Liver (tissue), 9 donors: ENCODE data around the gene RBM28. TPM values are rescaled to one million over a fixed set of nuclear protein-coding genes. Genes with fewer than 3 reads are reported as not detected.

ENCODE experiments used
- DNase-seq: peaks from one replicate; pipeline ENCODE4 v3.0.0-alpha.2; 2017; ENCODE audit warnings: low spot score
- H3K27ac ChIP-seq, 2 donors: one replicate each; pipeline ENCODE4 v1.7.0; 2013; ENCODE audit warnings: inconsistent platforms in 2 of 2, low read length in 2 of 2, control low read depth in 1 of 2, low read depth in 1 of 2, mild to moderate bottlenecking in 1 of 2
- H3K27me3 ChIP-seq, 4 donors: one replicate each; pipeline versions ENCODE4 v1.6.1 to v1.7.0; 2013; ENCODE audit warnings: low read length in 3 of 4, inconsistent platforms in 1 of 4, mild to moderate bottlenecking in 1 of 4, moderate library complexity in 1 of 4; ENCODE audit not compliant: control insufficient read depth in 4 of 4, insufficient read depth in 4 of 4
- H3K36me3 ChIP-seq, 4 donors: one replicate each; pipeline versions ENCODE4 v1.6.1 to v1.7.0; 2013; ENCODE audit warnings: low read length in 3 of 4, mild to moderate bottlenecking in 3 of 4, low read depth in 1 of 4, moderate library complexity in 1 of 4; ENCODE audit not compliant: control insufficient read depth in 4 of 4, insufficient read depth in 3 of 4
- H3K4me1 ChIP-seq, 4 donors: one replicate each; pipeline versions ENCODE4 v1.6.1 to v1.7.0; 2013; ENCODE audit warnings: low read length in 3 of 4, mild to moderate bottlenecking in 3 of 4, moderate library complexity in 1 of 4; ENCODE audit not compliant: control insufficient read depth in 4 of 4, insufficient read depth in 4 of 4
- H3K4me3 ChIP-seq, 3 donors: one replicate each; pipeline versions ENCODE4 v1.6.1 to v1.7.0; 2013; ENCODE audit warnings: low read length in 3 of 3, control low read depth in 1 of 3, low read depth in 1 of 3, mild to moderate bottlenecking in 1 of 3
- H3K9ac ChIP-seq, 2 donors: one replicate each; pipeline ENCODE4 v1.7.0; 2013; ENCODE audit warnings: low read length in 2 of 2, mild to moderate bottlenecking in 2 of 2, moderate library complexity in 2 of 2, control low read depth in 1 of 2, low read depth in 1 of 2
- H3K9me3 ChIP-seq, 4 donors: one replicate each; pipeline versions ENCODE4 v1.6.1 to v1.7.0; 2013; ENCODE audit warnings: low read length in 3 of 4; ENCODE audit not compliant: control insufficient read depth in 4 of 4
- EGR1 ChIP-seq, 2 donors: IDR thresholded peaks; 2 replicates each; pipeline ENCODE4 v1.6.1; 2016 to 2018; ENCODE audit warnings: antibody characterized with exemption in 2 of 2, low read depth in 2 of 2
- FOXA1 ChIP-seq: IDR thresholded peaks from 2 replicates; pipeline ENCODE4 v1.6.1; 2016; ENCODE audit warnings: antibody characterized with exemption
- FOXA2 ChIP-seq: IDR thresholded peaks from 2 replicates; pipeline ENCODE4 v1.6.1; 2016; ENCODE audit warnings: antibody characterized with exemption
- GABPA ChIP-seq, 2 donors: IDR thresholded peaks in 1 of 2; conservative IDR thresholded peaks in 1 of 2; 2 replicates each; pipeline ENCODE4 v1.6.1; 2016; ENCODE audit warnings: antibody characterized with exemption in 2 of 2, mild to moderate bottlenecking in 1 of 2, moderate library complexity in 1 of 2
- HNF4A ChIP-seq, 2 donors: conservative IDR thresholded peaks; 2 replicates each; pipeline ENCODE4 v1.6.1; 2016; ENCODE audit warnings: antibody characterized with exemption in 2 of 2, mild to moderate bottlenecking in 2 of 2
- HNF4G ChIP-seq: IDR thresholded peaks from 2 replicates; pipeline ENCODE4 v1.6.1; 2016; ENCODE audit warnings: antibody characterized with exemption
- JUND ChIP-seq, 2 donors: IDR thresholded peaks; 2 replicates each; pipeline ENCODE4 v1.6.1; 2016; ENCODE audit warnings: antibody characterized with exemption in 2 of 2
- NR2F2 ChIP-seq: IDR thresholded peaks from 2 replicates; pipeline ENCODE4 v1.6.1; 2016; ENCODE audit warnings: antibody characterized with exemption
- RAD21 ChIP-seq, 2 donors: IDR thresholded peaks; 2 replicates each; pipeline ENCODE4 v1.6.1; 2016; ENCODE audit warnings: antibody characterized with exemption in 2 of 2, mild to moderate bottlenecking in 2 of 2
- RXRA ChIP-seq, 2 donors: IDR thresholded peaks; 2 replicates each; pipeline ENCODE4 v1.6.1; 2017 to 2018; ENCODE audit warnings: antibody characterized with exemption in 2 of 2, mild to moderate bottlenecking in 1 of 2
- SP1 ChIP-seq: IDR thresholded peaks from 2 replicates; pipeline ENCODE4 v1.6.1; 2018; ENCODE audit warnings: antibody characterized with exemption, mild to moderate bottlenecking
- TAF1 ChIP-seq: conservative IDR thresholded peaks from 2 replicates; pipeline ENCODE4 v1.6.1; 2016; ENCODE audit warnings: antibody characterized with exemption, mild to moderate bottlenecking
- YY1 ChIP-seq: IDR thresholded peaks from 2 replicates; pipeline ENCODE4 v1.6.1; 2016; ENCODE audit warnings: antibody characterized with exemption, mild to moderate bottlenecking
- WGBS: extraction: QIAGEN DNeasy Blood & Tissue Kit; methylation state at CpG from one replicate; pipeline ENCODE4 v1.1.7; 2013; 5-methylcytosine and 5-hydroxymethylcytosine counted together
- polyA plus RNA-seq, 2 donors: library from polyadenylated mRNA; stranded (reverse) in 1 of 2; unstranded in 1 of 2; fragments of 200-250 nt in 1 of 2; fragments of >200 nt in 1 of 2; fragmentation: Nextera tagmentation in 1 of 2; extraction: Ambion mirVana in 1 of 2; gene quantifications; one replicate each; pipeline versions ENCODE4 v1.2.1 to v1.2.3, GENCODE V29; 2013 to 2015
- total RNA-seq, 2 donors: library from RNA; depleted of rRNA; stranded (reverse); fragments of >200 nt; gene quantifications; one replicate each; pipeline ENCODE4 v1.2.3, GENCODE V29; 2014
- TF ChIP-seq, protein P1 (sequence below): IDR thresholded peaks from 2 replicates; pipeline ENCODE4 v1.6.1; 2016; ENCODE audit warnings: antibody characterized with exemption
- TF ChIP-seq, protein P2 (sequence below): IDR thresholded peaks from 2 replicates; pipeline ENCODE4 v1.6.1; 2016; ENCODE audit warnings: antibody characterized with exemption
- TF ChIP-seq, protein P3 (sequence below): IDR thresholded peaks from 2 replicates; pipeline ENCODE4 v1.6.1; 2016; ENCODE audit warnings: antibody characterized with exemption, mild to moderate bottlenecking
- TF ChIP-seq, protein P4 (sequence below): fragments of 150-350 bp; IDR thresholded peaks from 2 replicates; pipeline ENCODE4 v1.5.1; 2017; ENCODE audit warnings: improper control_type of control experiment, low read depth, low read length; ENCODE audit not compliant: missing input control
- TF ChIP-seq, protein P5 (sequence below): IDR thresholded peaks from 2 replicates; pipeline ENCODE4 v1.6.1; 2016; ENCODE audit warnings: antibody characterized with exemption
- donor health status: healthy.
- donor health status: healthy.
- donor health status: healthy.
- donor health status: healthy.
- donor health status: healthy.

Gene RBM28
- total and polyA plus RNA-seq, 4 donors: 3.6 to 16.1 (median 11.7) TPM

DNA sequence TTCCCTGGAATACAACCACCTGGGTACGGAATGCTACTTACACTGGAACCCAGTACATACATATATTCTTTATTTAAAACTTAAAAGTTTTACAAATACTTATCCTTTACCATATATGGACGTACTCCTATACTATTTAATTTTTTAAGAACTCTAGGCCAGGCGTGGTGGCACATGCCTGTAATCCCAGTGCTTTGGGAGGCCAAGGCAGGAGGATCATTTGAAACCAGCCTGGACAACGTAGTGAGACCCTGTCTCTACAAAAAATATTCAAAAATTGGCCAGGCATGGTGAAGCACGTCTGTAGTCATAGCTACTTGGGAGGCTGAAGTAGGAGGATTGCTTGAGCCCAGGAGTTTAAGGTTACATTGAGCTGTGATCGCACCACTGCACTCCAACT is 2.0 kb downstream of the RBM28 start:
- 93% methylated on average over 6 of the region's 6 CpGs for WGBS
- peaks cover 6 to 26% (median 20%) of the 10 kb centered on the region in 4 donors for H3K36me3 ChIP-seq
- H3K27me3 ChIP-seq: no peaks in the 10 kb centered on the region
- H3K4me3 ChIP-seq: no peak overlapping the region
- no peak for DNase-seq
- H3K9me3 ChIP-seq: no peaks in the 10 kb centered on the region
- H3K27ac ChIP-seq: no peak overlapping the region
- TF ChIP-seq, protein P1, sequence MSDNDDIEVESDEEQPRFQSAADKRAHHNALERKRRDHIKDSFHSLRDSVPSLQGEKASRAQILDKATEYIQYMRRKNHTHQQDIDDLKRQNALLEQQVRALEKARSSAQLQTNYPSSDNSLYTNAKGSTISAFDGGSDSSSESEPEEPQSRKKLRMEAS: no peak
- TF ChIP-seq FOXA2 (no peak), JUND (IDR thresholded peaks at IDR 0.05) (no peak), EGR1 (IDR thresholded peaks at IDR 0.05; ENCODE audit: low read depth in 2 of 2) (no peak), SP1 (no peak), RAD21 (IDR thresholded peaks at IDR 0.05) (no peak), TAF1 (no peak), GABPA (IDR thresholded peaks at IDR 0.05 in 1 of 2, conservative IDR thresholded peaks at IDR 0.05 in 1 of 2) (no peak), FOXA1 (no peak), RXRA (IDR thresholded peaks at IDR 0.05) (no peak), NR2F2 (no peak), HNF4G (no peak), HNF4A (conservative IDR thresholded peaks at IDR 0.05) (no peak), YY1 (no peak)
- TF ChIP-seq, protein P2, sequence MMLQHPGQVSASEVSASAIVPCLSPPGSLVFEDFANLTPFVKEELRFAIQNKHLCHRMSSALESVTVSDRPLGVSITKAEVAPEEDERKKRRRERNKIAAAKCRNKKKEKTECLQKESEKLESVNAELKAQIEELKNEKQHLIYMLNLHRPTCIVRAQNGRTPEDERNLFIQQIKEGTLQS: no peak
- TF ChIP-seq, protein P3, sequence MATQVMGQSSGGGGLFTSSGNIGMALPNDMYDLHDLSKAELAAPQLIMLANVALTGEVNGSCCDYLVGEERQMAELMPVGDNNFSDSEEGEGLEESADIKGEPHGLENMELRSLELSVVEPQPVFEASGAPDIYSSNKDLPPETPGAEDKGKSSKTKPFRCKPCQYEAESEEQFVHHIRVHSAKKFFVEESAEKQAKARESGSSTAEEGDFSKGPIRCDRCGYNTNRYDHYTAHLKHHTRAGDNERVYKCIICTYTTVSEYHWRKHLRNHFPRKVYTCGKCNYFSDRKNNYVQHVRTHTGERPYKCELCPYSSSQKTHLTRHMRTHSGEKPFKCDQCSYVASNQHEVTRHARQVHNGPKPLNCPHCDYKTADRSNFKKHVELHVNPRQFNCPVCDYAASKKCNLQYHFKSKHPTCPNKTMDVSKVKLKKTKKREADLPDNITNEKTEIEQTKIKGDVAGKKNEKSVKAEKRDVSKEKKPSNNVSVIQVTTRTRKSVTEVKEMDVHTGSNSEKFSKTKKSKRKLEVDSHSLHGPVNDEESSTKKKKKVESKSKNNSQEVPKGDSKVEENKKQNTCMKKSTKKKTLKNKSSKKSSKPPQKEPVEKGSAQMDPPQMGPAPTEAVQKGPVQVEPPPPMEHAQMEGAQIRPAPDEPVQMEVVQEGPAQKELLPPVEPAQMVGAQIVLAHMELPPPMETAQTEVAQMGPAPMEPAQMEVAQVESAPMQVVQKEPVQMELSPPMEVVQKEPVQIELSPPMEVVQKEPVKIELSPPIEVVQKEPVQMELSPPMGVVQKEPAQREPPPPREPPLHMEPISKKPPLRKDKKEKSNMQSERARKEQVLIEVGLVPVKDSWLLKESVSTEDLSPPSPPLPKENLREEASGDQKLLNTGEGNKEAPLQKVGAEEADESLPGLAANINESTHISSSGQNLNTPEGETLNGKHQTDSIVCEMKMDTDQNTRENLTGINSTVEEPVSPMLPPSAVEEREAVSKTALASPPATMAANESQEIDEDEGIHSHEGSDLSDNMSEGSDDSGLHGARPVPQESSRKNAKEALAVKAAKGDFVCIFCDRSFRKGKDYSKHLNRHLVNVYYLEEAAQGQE: no peak
- H3K4me1 ChIP-seq: peaks cover 2 to 19% (median 13%) of the 10 kb centered on the region in 4 donors
- no peak overlapping the region for H3K9ac ChIP-seq

DNA sequence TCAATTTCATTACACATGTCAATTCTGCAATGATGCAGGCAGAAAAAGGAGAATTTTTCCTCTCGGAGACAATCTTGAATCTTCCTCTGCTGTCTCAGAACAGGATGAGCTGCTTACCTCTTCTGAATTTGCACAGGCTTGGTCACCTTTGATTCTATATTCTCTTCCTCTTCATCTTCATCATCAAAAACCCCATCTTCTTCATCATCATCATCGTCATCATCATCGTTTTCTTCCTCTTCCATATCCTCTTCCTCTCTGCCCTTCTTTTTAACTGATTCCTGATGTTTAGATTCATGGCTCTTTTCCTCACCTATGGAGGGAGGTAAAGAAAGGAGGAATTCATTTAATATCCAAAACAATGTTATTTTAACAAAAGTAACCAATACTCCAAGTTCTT is 8.0 kb downstream of the RBM28 start:
- TF ChIP-seq HNF4A (conservative IDR thresholded peaks at IDR 0.05) (no peak), FOXA2 (no peak), HNF4G (no peak), SP1 (no peak), RXRA (IDR thresholded peaks at IDR 0.05) (no peak), TAF1 (no peak), NR2F2 (no peak), EGR1 (IDR thresholded peaks at IDR 0.05; ENCODE audit: low read depth in 2 of 2) (no peak), GABPA (IDR thresholded peaks at IDR 0.05 in 1 of 2, conservative IDR thresholded peaks at IDR 0.05 in 1 of 2) (no peak), YY1 (no peak), JUND (IDR thresholded peaks at IDR 0.05) (no peak), RAD21 (IDR thresholded peaks at IDR 0.05) (no peak)
- TF ChIP-seq, protein P3: no peak
- TF ChIP-seq, protein P1: no peak
- TF ChIP-seq, protein P4, sequence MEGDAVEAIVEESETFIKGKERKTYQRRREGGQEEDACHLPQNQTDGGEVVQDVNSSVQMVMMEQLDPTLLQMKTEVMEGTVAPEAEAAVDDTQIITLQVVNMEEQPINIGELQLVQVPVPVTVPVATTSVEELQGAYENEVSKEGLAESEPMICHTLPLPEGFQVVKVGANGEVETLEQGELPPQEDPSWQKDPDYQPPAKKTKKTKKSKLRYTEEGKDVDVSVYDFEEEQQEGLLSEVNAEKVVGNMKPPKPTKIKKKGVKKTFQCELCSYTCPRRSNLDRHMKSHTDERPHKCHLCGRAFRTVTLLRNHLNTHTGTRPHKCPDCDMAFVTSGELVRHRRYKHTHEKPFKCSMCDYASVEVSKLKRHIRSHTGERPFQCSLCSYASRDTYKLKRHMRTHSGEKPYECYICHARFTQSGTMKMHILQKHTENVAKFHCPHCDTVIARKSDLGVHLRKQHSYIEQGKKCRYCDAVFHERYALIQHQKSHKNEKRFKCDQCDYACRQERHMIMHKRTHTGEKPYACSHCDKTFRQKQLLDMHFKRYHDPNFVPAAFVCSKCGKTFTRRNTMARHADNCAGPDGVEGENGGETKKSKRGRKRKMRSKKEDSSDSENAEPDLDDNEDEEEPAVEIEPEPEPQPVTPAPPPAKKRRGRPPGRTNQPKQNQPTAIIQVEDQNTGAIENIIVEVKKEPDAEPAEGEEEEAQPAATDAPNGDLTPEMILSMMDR: no peak
- TF ChIP-seq, protein P2: no peak
- TF ChIP-seq, protein P5, sequence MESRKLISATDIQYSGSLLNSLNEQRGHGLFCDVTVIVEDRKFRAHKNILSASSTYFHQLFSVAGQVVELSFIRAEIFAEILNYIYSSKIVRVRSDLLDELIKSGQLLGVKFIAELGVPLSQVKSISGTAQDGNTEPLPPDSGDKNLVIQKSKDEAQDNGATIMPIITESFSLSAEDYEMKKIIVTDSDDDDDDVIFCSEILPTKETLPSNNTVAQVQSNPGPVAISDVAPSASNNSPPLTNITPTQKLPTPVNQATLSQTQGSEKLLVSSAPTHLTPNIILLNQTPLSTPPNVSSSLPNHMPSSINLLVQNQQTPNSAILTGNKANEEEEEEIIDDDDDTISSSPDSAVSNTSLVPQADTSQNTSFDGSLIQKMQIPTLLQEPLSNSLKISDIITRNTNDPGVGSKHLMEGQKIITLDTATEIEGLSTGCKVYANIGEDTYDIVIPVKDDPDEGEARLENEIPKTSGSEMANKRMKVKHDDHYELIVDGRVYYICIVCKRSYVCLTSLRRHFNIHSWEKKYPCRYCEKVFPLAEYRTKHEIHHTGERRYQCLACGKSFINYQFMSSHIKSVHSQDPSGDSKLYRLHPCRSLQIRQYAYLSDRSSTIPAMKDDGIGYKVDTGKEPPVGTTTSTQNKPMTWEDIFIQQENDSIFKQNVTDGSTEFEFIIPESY: no peak
- WGBS: 95% methylated on average over 3 of the region's 3 CpGs

More for the DNA sequence above, 8.0 kb downstream of the RBM28 start:
- no peak overlapping the region for H3K9ac ChIP-seq
- H3K27ac ChIP-seq: no peak overlapping the region
- no peaks in the 10 kb centered on the region for H3K27me3 ChIP-seq
- H3K4me3 ChIP-seq: no peak overlapping the region
- H3K4me1 ChIP-seq: no peaks in the 10 kb centered on the region
- no peak for DNase-seq
- peaks cover 14 to 69% (median 60%) of the 10 kb centered on the region in 4 donors for H3K36me3 ChIP-seq
- no peaks in the 10 kb centered on the region for H3K9me3 ChIP-seq
